HG03103 (cell line): ENCODE data around the gene IFFO2.

Experiments
- ATAC-seq: cut with Tn5 transposase; IDR thresholded peaks from one replicate; pipeline ENCODE4 v1.9.1; 2021; ENCODE audit warnings: low read depth; ENCODE audit not compliant: unreplicated experiment

The IFFO2 gene

GRCh38 chr1:18951818-18952391 lies 4.6 kb downstream of the IFFO2 start:
- ATAC-seq = no peak

- no peak for ATAC-seq
Observed at GRCh38 chr1:18951416-18951815, 5.1 kb downstream of the IFFO2 start.

- no peak for ATAC-seq
Observed at GRCh38 chr1:18950401-18951026, 6.0 kb downstream of the IFFO2 start.

GRCh38 chr1:18949686-18950400 lies 6.6 kb downstream of the IFFO2 start:
- no peak for ATAC-seq

GRCh38 chr1:18948913-18949685 lies 7.4 kb downstream of the IFFO2 start:
- ATAC-seq = no peak

GRCh38 chr1:18948048-18948912 lies 8.2 kb downstream of the IFFO2 start:
- no peak for ATAC-seq

- no peak for ATAC-seq
Observed at GRCh38 chr1:18947570-18947969, 8.9 kb downstream of the IFFO2 start.

- no peak for ATAC-seq
Observed at GRCh38 chr1:18946550-18947381, 9.7 kb downstream of the IFFO2 start.

- no peak for ATAC-seq
Observed at GRCh38 chr1:18945401-18945849, 11.1 kb downstream of the IFFO2 start.

- no peak for ATAC-seq
Observed at GRCh38 chr1:18944810-18945209, 11.7 kb downstream of the IFFO2 start.

GRCh38 chr1:18943914-18944572 lies 12.4 kb downstream of the IFFO2 start:
- ATAC-seq = no peak

GRCh38 chr1:18943162-18943561 lies 13.3 kb downstream of the IFFO2 start:
- ATAC-seq = no peak

GRCh38 chr1:18942340-18942739 lies 14.1 kb downstream of the IFFO2 start:
- no peak for ATAC-seq

GRCh38 chr1:18941221-18942141 lies 15.0 kb downstream of the IFFO2 start:
- no peak for ATAC-seq

GRCh38 chr1:18940303-18941020 lies 16.0 kb downstream of the IFFO2 start:
- no peak for ATAC-seq

- no peak for ATAC-seq
Observed at GRCh38 chr1:18939398-18940302, 16.8 kb downstream of the IFFO2 start.
